ENCODE measurements around the gene C19orf25. TPM values are rescaled to one million over a fixed set of nuclear protein-coding genes. Genes with fewer than 3 reads are reported as not detected.

Gene C19orf25
- total RNA-seq, 2 donors from 2014 or later, result 40.0 to 51.1 TPM

- Mint-ChIP-seq H3K9me3 (peaks cover 1% of the 10 kb centered on the region), H3K4me3 (no peak overlapping the region), H3K4me1 (no peaks in the 10 kb centered on the region), H3K27ac (no peak overlapping the region), H3K36me3 (ENCODE audit: low read depth) (no peaks in the 10 kb centered on the region), H3K27me3 (ENCODE audit: insufficient read depth) (peaks cover 82% of the 10 kb centered on the region)
- Histone ChIP-seq H3K9ac (ENCODE audit: extremely low read depth, low read length, poor library complexity, severe bottlenecking) (no peak overlapping the region), H3K9me3 (ENCODE audit: control insufficient read depth, low read length) (no peaks in the 10 kb centered on the region), H3K27me3 (ENCODE audit: control insufficient read depth, insufficient read depth, low read length, poor library complexity, severe bottlenecking) (peaks cover 72% of the 10 kb centered on the region), H3K36me3 (ENCODE audit: control insufficient read depth, insufficient read depth, low read length) (no peaks in the 10 kb centered on the region), H3K27ac (ENCODE audit: low read depth, low read length) (peak overlapping the region; percentile 96), H3K4me1 (ENCODE audit: control insufficient read depth, insufficient read depth, low read length) (no peaks in the 10 kb centered on the region), H3K4me3 (ENCODE audit: low read length) (no peak overlapping the region)
- TF ChIP-seq CTCF (conservative IDR thresholded peaks at IDR 0.05), result no peak
- peak; percentile 60 for DNase-seq
- WGBS, 2 experiments (ENCODE audit: insufficient coverage in 1 of 2, insufficient read length in 1 of 2), result 45 to 59% methylated on average over 29 to 39 of the region's 39 CpGs
Measured at GRCh38 chr19:1451916-1452801, 26.9 kb downstream of the C19orf25 start.

GRCh38 chr19:1450735-1451731, 28.0 kb downstream of the C19orf25 start:
- peak overlapping the region; percentile 90 for H3K27ac ChIP-seq (ENCODE audit: low read depth, low read length)
- no peaks in the 10 kb centered on the region for H3K9me3 ChIP-seq (ENCODE audit: control insufficient read depth, low read length)
- H3K4me1 ChIP-seq (ENCODE audit: control insufficient read depth, insufficient read depth, low read length), result no peaks in the 10 kb centered on the region
- peaks cover 85% of the 10 kb centered on the region for H3K27me3 Mint-ChIP-seq (ENCODE audit: insufficient read depth)
- no peak for TF ChIP-seq CTCF (conservative IDR thresholded peaks at IDR 0.05)
- peaks cover 1% of the 10 kb centered on the region for H3K9me3 Mint-ChIP-seq
- H3K4me1 Mint-ChIP-seq, result no peaks in the 10 kb centered on the region
- no peaks in the 10 kb centered on the region for H3K36me3 ChIP-seq (ENCODE audit: control insufficient read depth, insufficient read depth, low read length)
- H3K4me3 Mint-ChIP-seq, result no peak overlapping the region
- peaks cover 82% of the 10 kb centered on the region for H3K27me3 ChIP-seq (ENCODE audit: control insufficient read depth, insufficient read depth, low read length, poor library complexity, severe bottlenecking)
- H3K9ac ChIP-seq (ENCODE audit: extremely low read depth, low read length, poor library complexity, severe bottlenecking), result no peak overlapping the region
- H3K36me3 Mint-ChIP-seq (ENCODE audit: low read depth), result no peaks in the 10 kb centered on the region
- no peak overlapping the region for H3K27ac Mint-ChIP-seq
- 62 to 66% methylated on average over 15 to 22 of the region's 22 CpGs for WGBS, 2 experiments (ENCODE audit: insufficient coverage in 1 of 2, insufficient read length in 1 of 2)
- no peak overlapping the region for H3K4me3 ChIP-seq (ENCODE audit: low read length)
- peak; percentile 44 for DNase-seq

Data from endodermal cell (in vitro differentiated cells).